ENCODE data around the gene RCAN1. TPM values are rescaled to one million over a fixed set of nuclear protein-coding genes. Genes with fewer than 3 reads are reported as not detected.
"Not testable (repeated sequence)": the region's sequence is repeated elsewhere in the genome, so short reads cannot be mapped to it uniquely, and the experiment has no call there.

Gene RCAN1
- total and polyA plus RNA-seq, 2 of the 13 experiments (the other 11 are each of a cell fraction or from before 2014, with no cell fraction given), result 9.4 to 34.1 TPM

DNA sequence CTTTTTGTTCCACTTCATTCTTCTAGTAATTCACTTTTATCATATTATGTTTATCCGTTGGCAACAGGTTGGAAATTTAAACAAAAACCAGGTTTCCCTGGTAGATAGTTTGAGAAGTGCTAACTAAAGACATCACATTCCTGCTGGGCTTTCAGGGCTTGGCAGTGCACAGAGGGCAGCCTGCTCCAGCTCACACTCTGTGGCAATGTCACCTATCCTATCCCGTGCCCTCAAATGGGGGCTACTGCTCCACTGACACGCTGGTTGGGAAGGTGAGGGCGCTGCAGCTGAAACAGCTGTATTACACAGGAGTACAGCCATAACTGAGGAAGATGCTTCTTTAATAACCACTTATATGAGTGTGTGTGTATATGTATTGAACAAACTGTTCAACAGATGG, 49.7 kb downstream of the RCAN1 start:
- intact Hi-C loops (cut with micrococcal nuclease; ENCODE audit: unreplicated experiment), result no loop called here
- ChIA-PET CTCF (ENCODE audit: low intra/inter-chr PET ratio, low total read pairs) (no interaction called here), POLR2A (no interaction called here)
- no peaks in the 10 kb centered on the region for H4K20me1 ChIP-seq (ENCODE audit: insufficient read depth, low read length)
- DNase-seq (ENCODE audit: low spot score) (no peak), FAIRE-seq (no peak), ATAC-seq (no peak)
- no peaks in the 10 kb centered on the region for H3K36me3 ChIP-seq (replicated peaks in 1 of 2; ENCODE audit: control insufficient read depth in 1 of 2, insufficient read depth in 2 of 2, low read length in 2 of 2)
- in situ Hi-C loops (cut with HindIII; ENCODE audit: extremely low pct_ligation_motif_present, low pct_unique_long_range_greater_than_20kb), result no loop called here
- H3K4me1 ChIP-seq (ENCODE audit: insufficient read depth, low read length), result peaks cover 10% of the 10 kb centered on the region
- no peak overlapping the region for H2AFZ ChIP-seq (ENCODE audit: low read length)
- TF ChIP-seq, protein P1, sequence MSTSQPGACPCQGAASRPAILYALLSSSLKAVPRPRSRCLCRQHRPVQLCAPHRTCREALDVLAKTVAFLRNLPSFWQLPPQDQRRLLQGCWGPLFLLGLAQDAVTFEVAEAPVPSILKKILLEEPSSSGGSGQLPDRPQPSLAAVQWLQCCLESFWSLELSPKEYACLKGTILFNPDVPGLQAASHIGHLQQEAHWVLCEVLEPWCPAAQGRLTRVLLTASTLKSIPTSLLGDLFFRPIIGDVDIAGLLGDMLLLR (CRISPR knock-in tag; IDR thresholded peaks at IDR 0.05), result no peak
- TF ChIP-seq ATAD3A (CRISPR knock-in tag; IDR thresholded peaks at IDR 0.05) (no peak), NKX3-1 (CRISPR knock-in tag; IDR thresholded peaks at IDR 0.05) (no peak), HMGA1 (CRISPR knock-in tag; conservative IDR thresholded peaks at IDR 0.05) (no peak), RFXANK (CRISPR knock-in tag; IDR thresholded peaks at IDR 0.05) (no peak), CHD2 (IDR thresholded peaks at IDR 0.05; ENCODE audit: low read depth, low read length) (no peak), ISL2 (CRISPR knock-in tag; IDR thresholded peaks at IDR 0.05) (no peak), ZEB1 (IDR thresholded peaks at IDR 0.05; ENCODE audit: insufficient replicate concordance, low read depth) (no peak), ZBTB3 (CRISPR knock-in tag; IDR thresholded peaks at IDR 0.05; ENCODE audit: borderline replicate concordance, low read depth) (no peak), MTF2 (CRISPR knock-in tag; IDR thresholded peaks at IDR 0.05; ENCODE audit: borderline replicate concordance) (no peak), GLI4 (CRISPR knock-in tag; IDR thresholded peaks at IDR 0.05; ENCODE audit: borderline replicate concordance) (no peak)
- TF ChIP-seq, protein P2, sequence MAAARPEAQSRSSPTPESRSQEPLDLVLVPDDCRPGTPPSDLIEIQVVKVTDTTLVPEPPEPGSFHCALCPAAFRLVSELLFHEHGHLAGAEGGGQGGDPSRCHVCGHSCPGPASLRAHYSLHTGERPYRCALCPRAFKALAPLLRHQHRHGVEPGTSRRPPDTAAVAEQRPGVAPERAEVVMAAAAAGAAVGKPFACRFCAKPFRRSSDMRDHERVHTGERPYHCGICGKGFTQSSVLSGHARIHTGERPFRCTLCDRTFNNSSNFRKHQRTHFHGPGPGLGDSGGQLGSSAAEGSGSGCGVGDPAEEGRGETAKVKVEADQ (CRISPR knock-in tag; IDR thresholded peaks at IDR 0.05; ENCODE audit: borderline replicate concordance), result no peak
- TF ChIP-seq, protein P3, sequence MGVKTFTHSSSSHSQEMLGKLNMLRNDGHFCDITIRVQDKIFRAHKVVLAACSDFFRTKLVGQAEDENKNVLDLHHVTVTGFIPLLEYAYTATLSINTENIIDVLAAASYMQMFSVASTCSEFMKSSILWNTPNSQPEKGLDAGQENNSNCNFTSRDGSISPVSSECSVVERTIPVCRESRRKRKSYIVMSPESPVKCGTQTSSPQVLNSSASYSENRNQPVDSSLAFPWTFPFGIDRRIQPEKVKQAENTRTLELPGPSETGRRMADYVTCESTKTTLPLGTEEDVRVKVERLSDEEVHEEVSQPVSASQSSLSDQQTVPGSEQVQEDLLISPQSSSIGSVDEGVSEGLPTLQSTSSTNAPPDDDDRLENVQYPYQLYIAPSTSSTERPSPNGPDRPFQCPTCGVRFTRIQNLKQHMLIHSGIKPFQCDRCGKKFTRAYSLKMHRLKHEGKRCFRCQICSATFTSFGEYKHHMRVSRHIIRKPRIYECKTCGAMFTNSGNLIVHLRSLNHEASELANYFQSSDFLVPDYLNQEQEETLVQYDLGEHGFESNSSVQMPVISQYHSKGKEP (CRISPR knock-in tag; IDR thresholded peaks at IDR 0.05), result no peak
- no TSS peak for BruUV-seq (replicated peaks)
- H3K79me2 ChIP-seq (ENCODE audit: insufficient read depth, low read length), result no peaks in the 10 kb centered on the region
- no peak overlapping the region for H3K4me2 ChIP-seq (ENCODE audit: low read depth, low read length)
- 93% methylated on average over 4 of the region's 4 CpGs for WGBS (ENCODE audit: low lambda C conversion rate)
- H3K9me3 ChIP-seq (ENCODE audit: low read length), result no peaks in the 10 kb centered on the region
- H3K27me3 ChIP-seq (ENCODE audit: control insufficient read depth in 1 of 2, insufficient read depth in 2 of 2, low read length in 2 of 2), result no peaks in the 10 kb centered on the region
- no peak overlapping the region for H3K4me3 ChIP-seq (replicated peaks in 1 of 3; ENCODE audit: insufficient read depth in 1 of 3, low read depth in 2 of 3, low read length in 3 of 3)
- H3K27ac ChIP-seq (ENCODE audit: extremely low read length, insufficient read depth, low read length), result no peak overlapping the region
- no peak overlapping the region for H3K9ac ChIP-seq (ENCODE audit: insufficient read depth, low read depth, low read length)

DNA sequence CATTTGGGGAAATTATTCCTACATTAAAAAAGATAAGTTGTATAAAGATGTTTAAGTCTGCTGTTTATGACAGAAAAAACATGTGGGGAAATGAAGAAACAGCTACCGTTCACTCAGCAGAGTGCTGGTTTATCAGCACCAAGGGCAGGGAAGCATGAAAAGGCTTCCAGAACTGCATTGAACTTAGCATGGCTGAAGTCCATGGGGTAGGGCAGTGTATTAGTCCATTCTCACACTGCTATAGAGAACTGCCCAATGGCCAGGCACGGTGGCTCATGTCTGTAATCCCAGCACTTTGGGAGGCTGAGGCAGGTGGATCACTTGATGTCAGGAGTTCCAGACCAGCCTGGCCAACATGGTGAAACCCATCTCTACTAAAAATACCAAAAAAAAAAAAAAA, 51.5 kb downstream of the RCAN1 start:
- CTCF ChIA-PET (ENCODE audit: low intra/inter-chr PET ratio, low total read pairs); H3K36me3 ChIP-seq (replicated peaks in 1 of 2; ENCODE audit: control insufficient read depth in 1 of 2, insufficient read depth in 2 of 2, low read length in 2 of 2); ATAC-seq; H3K9me3 ChIP-seq (ENCODE audit: low read length); H3K27me3 ChIP-seq (ENCODE audit: control insufficient read depth in 1 of 2, insufficient read depth in 2 of 2, low read length in 2 of 2); H3K27ac ChIP-seq (ENCODE audit: extremely low read length, insufficient read depth, low read length); POLR2A ChIA-PET; DNase-seq (ENCODE audit: low spot score); intact Hi-C loops (cut with micrococcal nuclease; ENCODE audit: unreplicated experiment); in situ Hi-C loops (cut with HindIII; ENCODE audit: extremely low pct_ligation_motif_present, low pct_unique_long_range_greater_than_20kb); H4K20me1 ChIP-seq (ENCODE audit: insufficient read depth, low read length); H3K79me2 ChIP-seq (ENCODE audit: insufficient read depth, low read length); BruUV-seq (replicated peaks); H3K4me3 ChIP-seq (replicated peaks in 1 of 3; ENCODE audit: insufficient read depth in 1 of 3, low read depth in 2 of 3, low read length in 3 of 3); H3K9ac ChIP-seq (ENCODE audit: insufficient read depth, low read depth, low read length); H3K4me1 ChIP-seq (ENCODE audit: insufficient read depth, low read length); H2AFZ ChIP-seq (ENCODE audit: low read length); H3K4me2 ChIP-seq (ENCODE audit: low read depth, low read length); FAIRE-seq: not testable (repeated sequence)
- WGBS (ENCODE audit: low lambda C conversion rate), result 93% methylated on average over 2 of the region's 2 CpGs

Data from HepG2 (cell line).